ENCODE measurements around the gene EVPL. TPM values are rescaled to one million over a fixed set of nuclear protein-coding genes. Genes with fewer than 3 reads are reported as not detected.

Gene EVPL
- total RNA-seq, 1 experiment from 2014 or later = 58.0 TPM

GRCh38 chr17:76008208-76008607 lies 18.9 kb downstream of the EVPL start:
- Histone ChIP-seq H3K27me3 (ENCODE audit: insufficient read depth, low read length) (no peaks in the 10 kb centered on the region), H3K79me2 (ENCODE audit: insufficient read depth, low read length) (no peaks in the 10 kb centered on the region), H4K20me1 (ENCODE audit: insufficient read depth) (no peaks in the 10 kb centered on the region), H3K4me3 (replicated peaks in 1 of 2; ENCODE audit: low read depth in 1 of 2, low read length in 2 of 2) (no peak overlapping the region), H3K27ac (ENCODE audit: low read depth, low read length) (no peak overlapping the region), H3K9ac (ENCODE audit: low read length) (no peak overlapping the region), H3K4me1 (ENCODE audit: control insufficient read depth in 1 of 2, insufficient read depth in 2 of 2, low read length in 2 of 2) (peaks cover 0 to 13% of the 10 kb centered on the region in 2 experiments; a peak in 2 of 4 replicates), H3K9me3 (ENCODE audit: control insufficient read depth in 1 of 2, insufficient read depth in 1 of 2, low read depth in 1 of 2, low read length in 2 of 2) (no peaks in the 10 kb centered on the region), H3K36me3 (ENCODE audit: control insufficient read depth in 1 of 2, insufficient read depth in 2 of 2, low read length in 2 of 2) (peaks cover 23 to 29% of the 10 kb centered on the region in 2 experiments; a peak in 2 of 4 replicates), H2AFZ (ENCODE audit: low read depth, low read length, poor library complexity, severe bottlenecking) (no peak overlapping the region), H3K9me2 (ENCODE audit: insufficient read depth) (no peaks in the 10 kb centered on the region), H3K4me2 (ENCODE audit: low read length) (no peak overlapping the region)
- POLR2A ChIA-PET = interaction anchor here (0.8 kb wide), 1 partner anchor 97 kb away, joined by 3 read pairs; no protein-coding TSS in a partner anchor
- TF ChIP-seq FOSL1 (IDR thresholded peaks at IDR 0.05; ENCODE audit: low read depth) = no peak
- no peak for TF ChIP-seq YY1 (IDR thresholded peaks at IDR 0.05; ENCODE audit: extremely low read depth, insufficient replicate concordance, low read depth, low read length)
- TF ChIP-seq REST (IDR thresholded peaks at IDR 0.05; ENCODE audit: low read depth) = no peak
- no peak for TF ChIP-seq POLR2AphosphoS5 (IDR thresholded peaks at IDR 0.05; ENCODE audit: low read depth, low read length)
- no peak for TF ChIP-seq ZFX (IDR thresholded peaks at IDR 0.05)
- no peak for TF ChIP-seq MAX (IDR thresholded peaks at IDR 0.05)
- no peak for TF ChIP-seq RAD21 (IDR thresholded peaks at IDR 0.05; ENCODE audit: low read depth)
- TF ChIP-seq EZH2phosphoT487 (IDR thresholded peaks at IDR 0.05; ENCODE audit: borderline replicate concordance) = no peak
- intact Hi-C loops (cut with micrococcal nuclease) = no loop called here
- BruUV-seq (replicated peaks) = no TSS peak
- RAD21 ChIA-PET (ENCODE audit: low non-redundant PET in 1 of 2, low total read pairs in 2 of 2, uncharacterized antibody in 2 of 2, unreplicated experiment in 2 of 2) = interaction anchor here in 1 of 2 experiments (0.6 kb wide), 1 partner anchor 497 kb away, joined by 7 read pairs; no protein-coding TSS in a partner anchor
- CTCF ChIA-PET = interaction anchor here (0.5 to 7.1 kb wide), 4 partner anchors 9 to 1268 kb away, joined by 3 to 68 read pairs (median 6); partner anchors contain the start of gene MRPL38
- ATAC-seq (no peak), DNase-seq (ENCODE audit: low read depth, low spot score) (no peak)
